ENCODE results near the gene WWTR1.

DNA sequence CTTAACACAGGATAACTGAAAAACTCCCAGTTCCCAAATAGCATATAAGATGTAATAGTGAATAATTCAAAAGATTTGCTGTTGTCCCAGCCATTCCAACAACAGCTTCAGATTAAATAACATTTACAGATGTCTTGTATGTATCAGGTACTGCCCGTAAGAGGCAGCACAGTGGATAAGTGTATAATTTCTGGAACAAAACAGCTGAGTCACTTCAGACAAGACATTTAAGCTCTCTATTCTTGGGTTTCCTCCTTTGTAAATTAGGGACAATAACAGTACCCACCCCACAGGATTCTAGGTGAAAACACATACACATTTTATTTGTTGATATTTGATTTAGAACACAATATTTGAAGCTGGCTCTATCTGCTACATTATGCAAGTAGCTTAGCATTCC lies 2.6 kb upstream of the WWTR1 start:
- TF ChIP-seq, protein P1, sequence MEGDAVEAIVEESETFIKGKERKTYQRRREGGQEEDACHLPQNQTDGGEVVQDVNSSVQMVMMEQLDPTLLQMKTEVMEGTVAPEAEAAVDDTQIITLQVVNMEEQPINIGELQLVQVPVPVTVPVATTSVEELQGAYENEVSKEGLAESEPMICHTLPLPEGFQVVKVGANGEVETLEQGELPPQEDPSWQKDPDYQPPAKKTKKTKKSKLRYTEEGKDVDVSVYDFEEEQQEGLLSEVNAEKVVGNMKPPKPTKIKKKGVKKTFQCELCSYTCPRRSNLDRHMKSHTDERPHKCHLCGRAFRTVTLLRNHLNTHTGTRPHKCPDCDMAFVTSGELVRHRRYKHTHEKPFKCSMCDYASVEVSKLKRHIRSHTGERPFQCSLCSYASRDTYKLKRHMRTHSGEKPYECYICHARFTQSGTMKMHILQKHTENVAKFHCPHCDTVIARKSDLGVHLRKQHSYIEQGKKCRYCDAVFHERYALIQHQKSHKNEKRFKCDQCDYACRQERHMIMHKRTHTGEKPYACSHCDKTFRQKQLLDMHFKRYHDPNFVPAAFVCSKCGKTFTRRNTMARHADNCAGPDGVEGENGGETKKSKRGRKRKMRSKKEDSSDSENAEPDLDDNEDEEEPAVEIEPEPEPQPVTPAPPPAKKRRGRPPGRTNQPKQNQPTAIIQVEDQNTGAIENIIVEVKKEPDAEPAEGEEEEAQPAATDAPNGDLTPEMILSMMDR (conservative IDR thresholded peaks at IDR 0.05 in 1 of 2, IDR thresholded peaks at IDR 0.05 in 1 of 2; ENCODE audit: extremely low read depth in 1 of 2, insufficient read depth in 1 of 2, low read depth in 1 of 2, low read length in 2 of 2), result no peak
- TF ChIP-seq EZH2 (IDR thresholded peaks at IDR 0.05; ENCODE audit: borderline replicate concordance, low read length), result no peak

Measured in mammary epithelial cell (primary cell).